SK-N-SH treated with all-trans-retinoic acid at 6 μM for 48 hours (cell line): ENCODE results near the gene SLC44A5.

Experiments
- ARNTL ChIP-seq: fragments of 450-650 bp; formaldehyde crosslinking; IDR thresholded peaks from 2 replicates; pipeline ENCODE4 v1.5.0; 2020; ENCODE audit warnings: low read depth, mild to moderate bottlenecking, moderate library complexity, borderline replicate concordance
- CSDC2 ChIP-seq: fragments of 250-450 bp; sonication (Bioruptor Pico); IDR thresholded peaks from 2 replicates; pipeline ENCODE4 v1.5.0; 2020; ENCODE audit warnings: mild to moderate bottlenecking, moderate library complexity
- OSR1 ChIP-seq: fragments of 250-450 bp; sonication (Bioruptor Pico); IDR thresholded peaks from 2 replicates; pipeline ENCODE4 v1.8.0; 2022; ENCODE audit warnings: moderate library complexity, mild to moderate bottlenecking, inconsistent platforms
- TCF4 ChIP-seq: fragments of 250-450 bp; sonication (Bioruptor Pico); IDR thresholded peaks from 2 replicates; pipeline ENCODE4 v1.8.0; 2021; ENCODE audit warnings: mild to moderate bottlenecking, moderate library complexity, borderline replicate concordance

DNA sequence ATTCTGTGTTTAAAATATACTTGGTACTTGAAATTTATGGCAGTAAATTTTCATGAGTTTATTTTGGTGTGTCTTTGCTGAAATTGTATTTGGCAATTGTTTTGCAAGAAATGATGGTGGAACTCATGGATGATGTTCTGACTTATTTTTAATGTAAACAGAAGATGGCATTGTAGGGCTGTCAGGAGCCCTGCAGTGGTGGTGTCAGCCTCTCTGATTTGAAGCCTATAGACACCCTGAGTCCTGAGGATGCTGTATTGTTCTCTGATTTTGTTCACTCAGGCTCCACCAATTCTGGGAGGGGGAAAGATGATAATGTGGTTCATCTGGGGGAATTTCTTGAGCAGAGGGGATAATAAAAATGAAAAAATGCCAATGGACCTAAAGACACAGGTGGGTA lies 396.9 kb downstream of the SLC44A5 start:
- no peak for TF ChIP-seq CSDC2 (CRISPR knock-in tag)
- no peak for TF ChIP-seq TCF4 (CRISPR knock-in tag)
- TF ChIP-seq OSR1 (CRISPR knock-in tag), result no peak
- TF ChIP-seq ARNTL (CRISPR knock-in tag), result no peak
